ENCODE measurements around the gene MACF1.
"Not testable (repeated sequence)": the region's sequence is repeated elsewhere in the genome, so short reads cannot be mapped to it uniquely, and the experiment has no call there.

Gene MACF1

DNA sequence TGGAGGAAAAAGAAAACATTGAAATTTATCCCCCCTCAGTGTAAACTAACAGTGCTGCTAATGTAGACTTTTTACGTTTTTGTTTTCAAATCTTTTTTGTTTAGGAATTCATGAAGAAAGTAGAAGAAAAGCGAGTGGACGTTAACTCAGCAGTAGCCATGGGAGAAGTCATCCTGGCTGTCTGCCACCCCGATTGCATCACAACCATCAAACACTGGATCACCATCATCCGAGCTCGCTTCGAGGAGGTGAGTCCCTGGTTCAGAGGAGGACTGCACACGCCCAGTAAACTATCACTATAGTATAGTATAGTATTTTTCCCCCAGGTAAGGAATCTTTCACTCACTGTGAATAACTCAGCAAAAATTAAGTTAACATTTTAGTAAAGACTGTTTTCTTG, 249.1 kb downstream of the MACF1 start:
- TF ChIP-seq, protein P1, sequence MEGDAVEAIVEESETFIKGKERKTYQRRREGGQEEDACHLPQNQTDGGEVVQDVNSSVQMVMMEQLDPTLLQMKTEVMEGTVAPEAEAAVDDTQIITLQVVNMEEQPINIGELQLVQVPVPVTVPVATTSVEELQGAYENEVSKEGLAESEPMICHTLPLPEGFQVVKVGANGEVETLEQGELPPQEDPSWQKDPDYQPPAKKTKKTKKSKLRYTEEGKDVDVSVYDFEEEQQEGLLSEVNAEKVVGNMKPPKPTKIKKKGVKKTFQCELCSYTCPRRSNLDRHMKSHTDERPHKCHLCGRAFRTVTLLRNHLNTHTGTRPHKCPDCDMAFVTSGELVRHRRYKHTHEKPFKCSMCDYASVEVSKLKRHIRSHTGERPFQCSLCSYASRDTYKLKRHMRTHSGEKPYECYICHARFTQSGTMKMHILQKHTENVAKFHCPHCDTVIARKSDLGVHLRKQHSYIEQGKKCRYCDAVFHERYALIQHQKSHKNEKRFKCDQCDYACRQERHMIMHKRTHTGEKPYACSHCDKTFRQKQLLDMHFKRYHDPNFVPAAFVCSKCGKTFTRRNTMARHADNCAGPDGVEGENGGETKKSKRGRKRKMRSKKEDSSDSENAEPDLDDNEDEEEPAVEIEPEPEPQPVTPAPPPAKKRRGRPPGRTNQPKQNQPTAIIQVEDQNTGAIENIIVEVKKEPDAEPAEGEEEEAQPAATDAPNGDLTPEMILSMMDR (IDR thresholded peaks at IDR 0.05; ENCODE audit: low read length, missing control alignments) = no peak
- peak; percentile 87 for DNase-seq (ENCODE audit: low read depth)
- no peak overlapping the region for H3K4me3 ChIP-seq (replicated peaks; ENCODE audit: low read depth, low read length)

DNA sequence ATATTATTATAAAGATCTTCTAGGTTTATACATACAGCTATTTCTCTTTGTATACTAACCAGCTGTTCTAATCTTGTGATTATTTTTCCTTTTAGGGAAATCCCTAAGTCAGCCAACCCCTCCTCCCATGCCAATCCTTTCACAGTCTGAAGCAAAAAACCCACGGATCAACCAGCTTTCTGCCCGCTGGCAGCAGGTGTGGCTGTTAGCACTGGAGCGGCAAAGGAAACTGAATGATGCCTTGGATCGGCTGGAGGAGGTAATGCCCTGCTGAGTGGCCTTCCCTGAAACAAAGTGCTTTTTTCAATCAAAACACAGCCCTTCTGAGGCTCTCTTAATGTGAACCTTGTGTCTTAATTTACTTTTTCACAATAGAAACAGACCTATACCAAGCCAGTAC, 254.5 kb downstream of the MACF1 start:
- DNase-seq (ENCODE audit: low read depth) = no peak
- TF ChIP-seq, protein P1 (IDR thresholded peaks at IDR 0.05; ENCODE audit: low read length, missing control alignments) = no peak
- no peak overlapping the region for H3K4me3 ChIP-seq (replicated peaks; ENCODE audit: low read depth, low read length)

- no peak for DNase-seq (ENCODE audit: low read depth)
- TF ChIP-seq, protein P1 (IDR thresholded peaks at IDR 0.05; ENCODE audit: low read length, missing control alignments) = no peak
- no peak overlapping the region for H3K4me3 ChIP-seq (replicated peaks; ENCODE audit: low read depth, low read length)
These were observed 257.6 kb downstream of the MACF1 start for GRCh38 chr1:39462074-39462473.

- DNase-seq (ENCODE audit: low read depth) = no peak
- TF ChIP-seq, protein P1 (IDR thresholded peaks at IDR 0.05; ENCODE audit: low read length, missing control alignments) = no peak
- H3K4me3 ChIP-seq (replicated peaks; ENCODE audit: low read depth, low read length) = no peak overlapping the region
These were observed 262.1 kb downstream of the MACF1 start for GRCh38 chr1:39466413-39467107.

- not testable (repeated sequence) for DNase-seq (ENCODE audit: low read depth); H3K4me3 ChIP-seq (replicated peaks; ENCODE audit: low read depth, low read length)
These were observed 262.7 kb downstream of the MACF1 start for GRCh38 chr1:39467108-39467720.

DNA sequence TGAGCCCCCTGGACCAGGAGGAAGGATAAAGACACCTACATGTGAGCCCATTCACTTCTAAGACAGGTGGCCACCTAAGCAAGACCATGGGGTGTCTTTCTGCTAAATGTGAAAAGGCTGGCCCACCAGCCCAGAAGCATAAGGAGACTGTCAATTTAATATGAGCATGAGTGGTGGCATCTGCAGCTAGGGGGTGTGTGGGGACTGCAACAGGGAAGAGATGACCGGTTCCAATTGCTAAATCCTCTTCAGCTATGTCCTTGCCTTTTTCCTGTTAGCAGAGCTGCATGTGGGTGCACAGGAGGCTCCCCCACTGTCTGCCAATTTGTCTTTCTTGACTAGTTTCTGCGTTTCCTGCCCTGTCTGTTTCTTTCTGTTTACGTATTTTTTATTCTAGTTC, 264.7 kb downstream of the MACF1 start:
- DNase-seq (ENCODE audit: low read depth) = no peak
- TF ChIP-seq, protein P1 (IDR thresholded peaks at IDR 0.05; ENCODE audit: low read length, missing control alignments) = no peak
- H3K4me3 ChIP-seq (replicated peaks; ENCODE audit: low read depth, low read length) = no peak overlapping the region

- TF ChIP-seq, protein P1 (IDR thresholded peaks at IDR 0.05; ENCODE audit: low read length, missing control alignments) = no peak
These were observed 265.5 kb downstream of the MACF1 start for GRCh38 chr1:39470040-39470439.

More at GRCh38 chr1:39470040-39470439, 265.5 kb downstream of the MACF1 start:
- no peak for DNase-seq (ENCODE audit: low read depth)
- no peak overlapping the region for H3K4me3 ChIP-seq (replicated peaks; ENCODE audit: low read depth, low read length)
